Fibroblast of skin of abdomen (primary cell): ENCODE measurements around the gene LHPP.

Experiments
- DNase-seq: peaks from one replicate; pipeline ENCODE4 v3.0.0-alpha.2; 2013

Gene LHPP

DNA sequence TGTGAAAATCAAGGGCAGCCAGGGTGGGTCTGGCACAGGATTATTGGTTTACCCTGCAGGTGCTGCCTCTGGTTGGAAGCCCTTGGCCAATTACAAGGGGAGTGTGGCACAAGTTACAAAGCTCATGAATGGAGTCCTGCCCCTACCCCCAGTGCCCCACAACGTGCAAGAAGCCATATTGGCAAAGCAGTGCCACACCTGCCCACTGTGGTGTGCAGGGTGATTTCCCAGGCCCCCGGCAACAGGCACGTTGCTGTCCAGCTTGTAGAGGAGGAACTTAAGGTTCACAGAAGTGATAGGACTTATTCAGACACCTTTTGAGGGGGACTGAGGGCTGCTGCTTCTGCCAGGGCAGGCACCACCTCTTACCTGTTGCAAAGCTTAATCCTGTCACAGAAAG lies 11.4 kb downstream of the LHPP start:
- DNase-seq: no peak

- no peak for DNase-seq
These were observed 13.0 kb downstream of the LHPP start for GRCh38 chr10:124474514-124475070.

GRCh38 chr10:124476043-124476725 lies 14.6 kb downstream of the LHPP start:
- DNase-seq: no peak

- DNase-seq: no peak
These were observed 16.2 kb downstream of the LHPP start for GRCh38 chr10:124477614-124478363.

DNA sequence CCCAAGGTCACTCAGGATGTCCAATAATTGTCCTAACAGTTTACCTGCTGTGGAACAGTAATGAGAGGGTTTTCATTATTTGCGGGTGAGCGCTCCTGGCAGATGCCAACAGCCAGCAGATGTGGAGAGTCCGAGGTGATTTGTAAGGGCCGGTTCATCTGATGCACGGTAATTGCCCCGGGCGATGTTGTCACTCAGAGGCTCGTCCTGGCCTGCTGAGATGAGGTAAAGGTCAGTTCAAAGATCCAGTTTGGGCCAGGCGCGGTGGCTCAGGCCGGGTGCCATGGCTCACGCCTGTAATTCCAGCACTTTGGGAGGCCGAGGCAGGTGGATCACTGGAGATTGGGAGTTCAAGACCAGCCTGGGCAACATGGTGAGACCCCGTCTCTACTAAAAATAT lies 16.9 kb downstream of the LHPP start:
- no peak for DNase-seq

GRCh38 chr10:124480860-124481259 lies 19.2 kb downstream of the LHPP start:
- DNase-seq: no peak

- DNase-seq: no peak
These were observed 20.1 kb downstream of the LHPP start for GRCh38 chr10:124481717-124482116.

GRCh38 chr10:124482236-124482800 lies 20.7 kb downstream of the LHPP start:
- DNase-seq: no peak

DNA sequence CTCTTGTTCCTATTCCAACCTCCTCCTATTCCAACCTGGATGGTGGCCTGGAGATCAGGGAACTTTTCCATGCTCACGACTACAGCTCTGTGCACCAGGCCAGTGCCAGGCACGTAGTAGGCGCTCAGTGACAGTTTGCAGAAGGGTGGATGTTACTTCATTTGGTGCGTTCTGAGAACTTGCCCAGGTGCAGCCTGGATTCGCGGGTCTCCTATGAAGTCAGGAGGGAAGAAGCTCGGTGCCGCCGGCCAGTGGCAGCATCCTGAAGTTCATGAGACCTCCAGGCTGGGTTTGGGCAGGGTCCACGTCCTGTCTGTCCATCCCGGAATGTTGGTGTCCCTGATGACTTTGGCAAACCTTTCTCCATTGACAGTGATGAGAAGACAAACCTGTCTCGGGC lies 21.3 kb downstream of the LHPP start:
- DNase-seq: no peak

DNA sequence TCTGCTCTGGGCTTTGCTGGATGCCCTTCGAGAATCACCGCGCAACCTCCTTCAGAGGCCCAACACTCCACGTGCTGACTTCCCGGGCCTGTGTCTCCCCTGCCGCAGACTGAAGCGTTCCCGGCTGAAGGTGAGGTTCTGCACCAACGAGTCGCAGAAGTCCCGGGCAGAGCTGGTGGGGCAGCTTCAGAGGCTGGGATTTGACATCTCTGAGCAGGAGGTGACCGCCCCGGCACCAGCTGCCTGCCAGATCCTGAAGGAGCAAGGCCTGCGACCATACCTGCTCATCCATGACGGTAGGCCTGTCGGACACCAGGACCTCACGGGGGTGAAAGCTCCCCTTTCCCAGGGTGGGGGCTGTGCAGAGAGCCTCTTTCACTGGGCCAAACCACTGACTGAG lies 22.4 kb downstream of the LHPP start:
- DNase-seq: no peak

- DNase-seq: no peak
These were observed 23.0 kb downstream of the LHPP start for GRCh38 chr10:124484661-124485060.

- DNase-seq: no peak
These were observed 25.0 kb downstream of the LHPP start for GRCh38 chr10:124486635-124487034.

DNA sequence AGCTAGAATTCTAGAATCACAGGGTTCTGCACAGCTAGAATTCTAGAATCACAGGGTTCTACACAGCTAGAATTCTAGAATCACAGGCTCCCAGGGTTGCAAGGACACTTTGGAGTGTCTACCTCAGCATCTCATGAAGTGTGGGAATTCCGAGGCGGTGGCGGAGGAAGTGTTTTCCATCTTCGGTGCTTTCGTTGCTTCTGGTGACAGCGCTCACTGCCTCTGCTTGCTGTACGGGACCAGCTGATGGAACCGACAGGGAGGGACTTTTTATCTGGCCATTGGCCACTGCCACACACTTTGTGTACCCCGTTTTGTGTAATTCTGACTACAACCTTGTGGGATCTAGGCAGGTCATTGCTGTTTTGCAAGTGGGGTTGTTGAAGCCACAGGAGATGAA lies 29.5 kb downstream of the LHPP start:
- no peak for DNase-seq

GRCh38 chr10:124492266-124492665 lies 30.6 kb downstream of the LHPP start:
- no peak for DNase-seq

DNA sequence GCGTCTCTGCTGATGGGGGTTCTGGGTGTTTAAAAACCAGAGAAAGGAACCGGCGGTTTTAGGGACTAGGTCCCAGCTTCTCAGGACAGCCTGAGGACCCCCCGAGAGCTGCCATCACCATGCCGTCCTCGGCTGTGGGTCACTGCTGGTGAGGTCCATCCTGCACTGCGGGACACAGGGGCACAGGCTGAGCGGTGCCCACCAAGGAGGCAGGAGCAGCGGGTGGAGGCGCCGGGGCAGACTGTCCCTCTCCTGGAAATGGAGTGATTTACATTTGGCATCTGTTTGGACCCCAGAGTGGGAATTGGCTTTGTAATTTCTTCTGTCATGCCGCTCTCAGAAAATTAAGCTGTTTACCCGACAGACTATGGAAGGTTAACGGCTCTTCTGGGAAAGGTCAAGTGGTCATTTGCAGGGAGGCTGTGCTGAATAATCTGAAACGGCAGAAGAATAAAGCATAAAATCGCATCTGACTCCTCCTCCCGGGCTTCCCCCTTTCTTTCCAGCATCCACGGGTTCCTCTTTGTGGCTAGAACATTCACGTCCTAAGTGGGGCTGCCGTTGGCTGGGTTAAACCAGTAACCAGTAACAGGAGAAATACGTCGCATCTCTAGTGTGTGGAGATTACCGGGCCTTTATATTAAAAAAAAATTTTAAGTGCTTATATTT lies 31.7 kb downstream of the LHPP start:
- DNase-seq: no peak

DNA sequence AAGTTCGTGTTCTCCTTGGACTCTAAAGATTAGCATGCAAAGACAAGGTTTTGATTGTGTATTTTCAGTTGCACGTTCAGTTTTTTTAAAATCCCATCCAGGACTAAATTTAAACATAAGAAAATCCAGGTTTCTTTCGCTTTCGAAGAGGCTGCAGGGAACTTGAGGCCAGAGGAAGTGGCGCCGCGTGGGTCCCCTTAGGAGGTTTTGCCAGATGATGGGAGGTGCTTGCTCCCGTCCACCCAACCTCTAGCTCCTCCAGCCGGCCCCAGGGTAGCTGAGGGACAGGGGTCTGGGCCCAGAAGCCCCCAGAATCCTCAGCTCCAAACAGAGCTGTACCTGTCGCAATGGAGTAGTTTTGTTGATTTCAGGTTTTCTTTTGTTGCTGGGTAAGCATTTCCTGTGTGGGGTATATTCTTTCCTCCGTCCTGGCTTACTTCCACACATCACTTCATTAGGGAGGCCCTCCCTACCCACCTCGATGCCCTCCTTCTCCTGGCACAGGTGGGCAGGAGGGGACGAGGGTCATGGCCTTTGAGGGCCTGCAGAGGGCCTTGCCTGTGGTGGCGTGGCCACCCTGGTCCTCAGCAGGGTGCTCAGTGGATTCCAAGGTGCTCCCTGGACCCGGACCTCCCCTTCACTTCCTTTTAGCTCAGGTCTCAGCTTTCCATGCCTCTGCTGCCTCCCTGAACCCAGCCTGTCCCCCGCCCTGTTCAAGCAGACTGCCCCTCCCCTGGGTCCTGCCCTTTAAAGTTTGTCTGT lies 32.6 kb downstream of the LHPP start:
- DNase-seq: no peak

DNA sequence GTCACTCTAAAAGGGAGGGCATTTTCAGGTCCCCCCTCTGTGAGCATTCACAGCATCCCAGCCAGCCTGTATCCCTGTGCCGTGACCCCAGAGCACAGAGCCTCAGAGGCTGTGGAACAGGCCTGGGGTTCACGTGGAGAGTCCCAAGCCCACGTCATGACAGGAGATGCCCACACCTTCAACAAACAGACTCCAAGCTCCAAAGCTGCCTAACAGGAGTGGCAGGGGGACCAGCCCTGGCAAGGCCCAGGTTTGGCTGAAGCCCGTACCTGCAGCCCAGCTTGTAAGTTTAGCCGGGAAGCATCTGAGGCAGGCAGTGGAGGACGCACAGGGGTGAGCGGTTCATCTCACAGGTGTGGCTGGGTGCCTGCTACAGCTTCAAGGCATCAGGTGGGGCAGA lies 33.5 kb downstream of the LHPP start:
- DNase-seq: no peak

GRCh38 chr10:124495725-124496124 lies 34.1 kb downstream of the LHPP start:
- no peak for DNase-seq

DNA sequence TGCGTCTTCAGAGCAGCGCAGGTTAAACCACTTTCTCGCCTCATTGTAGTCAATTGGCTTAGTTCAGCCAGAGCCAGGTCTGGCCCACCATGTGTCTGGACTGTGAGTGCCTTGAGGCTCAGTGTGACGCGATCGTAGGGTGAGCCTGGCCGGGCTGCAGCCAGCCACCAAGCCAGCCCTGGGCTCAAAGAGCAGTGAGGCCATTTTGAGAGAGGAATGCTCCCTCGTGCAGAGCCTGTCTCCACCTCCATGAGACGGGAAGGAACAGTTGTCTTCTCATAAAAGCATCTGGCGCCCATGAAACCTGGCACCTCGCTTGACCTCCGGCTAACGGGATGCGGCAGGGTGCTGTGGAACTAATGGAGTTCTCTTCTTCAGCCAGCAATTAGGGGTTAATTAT lies 34.5 kb downstream of the LHPP start:
- DNase-seq: no peak

DNA sequence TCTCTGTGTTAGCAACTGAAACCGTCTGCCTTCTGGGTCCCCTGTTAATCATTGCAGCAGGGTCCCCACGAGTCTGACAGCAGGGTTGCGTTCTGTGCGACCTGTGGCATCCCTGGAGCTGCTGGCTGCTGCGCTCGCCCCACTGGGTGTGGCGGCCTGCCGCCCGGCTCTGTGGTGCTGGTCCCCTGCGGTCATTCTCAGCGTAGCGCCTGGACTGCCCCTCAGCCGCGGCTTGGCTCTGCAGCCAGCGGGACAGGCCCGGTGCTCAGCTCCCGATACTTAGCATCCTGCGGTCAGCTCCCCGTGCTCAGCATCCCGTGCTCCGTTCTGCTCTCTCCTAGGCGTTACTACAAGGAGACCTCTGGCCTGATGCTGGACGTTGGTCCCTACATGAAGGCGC lies 35.0 kb downstream of the LHPP start:
- DNase-seq: no peak

GRCh38 chr10:124497196-124497881 lies 35.7 kb downstream of the LHPP start:
- no peak for DNase-seq

DNA sequence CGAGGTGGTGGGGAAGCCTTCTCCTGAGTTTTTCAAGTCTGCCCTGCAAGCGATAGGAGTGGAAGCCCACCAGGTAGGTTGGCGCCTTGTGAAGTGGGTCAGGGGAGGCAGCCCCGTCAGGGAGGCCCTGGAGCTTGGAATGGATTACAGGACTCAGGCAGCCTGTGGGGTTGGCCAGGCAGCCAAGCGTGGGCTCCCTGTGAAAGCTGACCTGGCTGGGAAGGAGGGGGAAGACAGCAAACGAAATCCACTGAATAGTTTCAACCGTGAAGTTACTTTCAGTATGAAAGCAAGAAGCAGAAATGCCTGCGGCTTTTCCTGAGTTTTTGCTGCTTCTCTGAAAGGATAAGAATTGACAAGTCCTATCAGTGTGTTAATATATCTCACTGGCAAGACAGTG lies 36.4 kb downstream of the LHPP start:
- no peak for DNase-seq
